HG03457 (cell line): Measurements from ENCODE around the gene ZNF609.

Experiments used
- ATAC-seq: cut with Tn5 transposase; IDR thresholded peaks from one replicate; pipeline ENCODE4 v1.9.1; 2021; ENCODE audit warnings: moderate number of reproducible peaks; ENCODE audit not compliant: unreplicated experiment

The ZNF609 gene

DNA sequence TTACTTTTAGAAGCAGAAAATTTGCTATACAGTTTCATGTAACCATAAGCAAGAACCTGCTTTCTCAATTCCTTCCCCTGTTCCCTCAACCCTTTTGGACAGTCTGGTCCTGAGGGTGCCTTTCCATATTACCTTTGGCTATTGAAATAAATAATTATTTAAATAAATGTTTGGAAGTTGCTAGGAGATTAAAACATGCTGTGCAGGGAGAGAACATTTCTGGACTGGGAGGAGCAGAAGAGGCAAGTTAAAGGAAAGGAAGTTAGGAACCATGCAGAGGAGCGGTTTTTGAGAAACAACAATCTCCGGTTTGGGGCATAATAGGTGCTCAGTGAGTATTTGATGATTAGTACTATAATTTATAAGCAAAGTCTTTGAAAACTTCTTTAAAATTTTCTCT, 41.8 kb downstream of the ZNF609 start:
- ATAC-seq: no peak

DNA sequence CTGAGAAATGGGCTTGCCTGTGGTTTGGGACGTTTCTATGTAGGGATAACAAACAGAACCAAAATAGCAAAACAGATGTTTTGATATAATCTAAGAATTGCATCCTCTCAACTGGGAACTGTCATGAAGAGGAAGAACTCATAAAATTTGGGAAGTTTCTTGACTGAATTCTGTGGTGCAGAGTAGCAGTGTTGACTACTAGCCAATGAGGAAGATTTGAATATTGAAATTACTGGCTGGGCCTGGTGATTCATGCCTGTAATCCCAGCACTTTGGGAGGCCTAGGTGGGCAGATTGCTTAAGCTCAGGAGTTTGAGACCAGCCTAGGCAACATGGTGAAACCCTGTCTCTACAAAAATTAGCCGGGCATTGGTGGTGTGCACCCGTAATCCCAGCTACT, 42.2 kb downstream of the ZNF609 start:
- no peak for ATAC-seq

DNA sequence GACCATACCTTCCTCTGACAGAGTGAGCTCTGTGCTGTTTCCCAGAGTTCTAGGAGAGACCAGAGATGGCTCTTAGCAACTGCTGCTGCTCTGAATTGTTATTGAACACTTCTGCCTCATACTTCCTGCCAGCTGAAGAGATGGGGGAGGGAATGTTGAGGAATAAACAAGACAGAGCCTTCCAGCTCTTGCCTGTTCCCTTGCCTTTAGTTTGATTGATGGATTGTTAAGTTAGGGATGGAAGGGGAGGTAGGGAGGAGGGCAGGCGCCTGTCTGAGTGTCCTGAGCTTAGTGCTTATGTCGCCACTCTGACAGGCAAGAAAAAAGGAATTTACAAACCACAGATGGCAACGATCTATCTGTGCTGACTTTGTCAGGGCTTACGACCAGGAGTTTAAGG, 42.8 kb downstream of the ZNF609 start:
- no peak for ATAC-seq

DNA sequence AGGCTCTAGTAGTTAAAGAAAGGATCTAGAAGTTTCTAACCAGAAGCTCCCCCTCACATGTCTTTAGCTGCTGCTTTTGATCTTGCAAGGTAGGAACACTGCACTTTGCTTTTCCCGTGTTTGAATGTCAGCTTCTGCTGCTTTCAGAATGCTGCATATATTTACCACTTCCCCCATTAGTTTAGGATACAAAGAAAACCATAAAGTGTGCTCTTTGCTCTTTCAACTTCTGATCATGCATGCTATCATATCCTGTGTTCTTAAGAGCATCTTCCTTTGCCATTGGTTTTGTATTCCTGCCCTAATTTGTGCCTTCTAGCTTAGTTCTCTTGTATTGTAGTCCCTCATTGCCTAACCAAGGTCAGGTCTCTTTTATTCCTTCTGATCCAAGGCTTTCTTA, 43.3 kb downstream of the ZNF609 start:
- no peak for ATAC-seq

DNA sequence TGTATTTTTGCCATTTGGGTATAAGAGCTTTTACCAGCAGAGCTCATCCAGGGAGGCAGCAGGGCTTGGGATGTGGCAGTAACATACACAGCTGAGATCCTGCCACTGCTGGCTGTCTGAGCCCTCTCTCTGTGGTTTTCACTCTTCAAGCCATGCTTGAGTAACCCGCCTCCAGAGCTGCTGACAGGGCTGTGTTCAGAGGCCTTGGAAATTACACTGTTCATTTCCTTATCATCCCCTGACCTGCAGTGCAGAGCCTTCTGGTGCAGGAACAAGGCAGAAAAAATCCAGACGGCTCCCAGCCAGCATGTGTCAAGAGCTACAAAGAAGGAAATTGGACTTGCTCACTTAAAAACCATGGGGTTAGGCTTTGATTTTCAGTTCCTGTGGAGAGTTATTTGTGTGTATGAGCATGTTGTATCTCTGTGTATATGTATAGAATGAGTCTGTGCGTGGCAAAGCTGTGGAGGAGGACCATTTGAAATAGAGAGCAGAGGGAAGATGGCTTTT, 47.0 kb downstream of the ZNF609 start:
- ATAC-seq: no peak

DNA sequence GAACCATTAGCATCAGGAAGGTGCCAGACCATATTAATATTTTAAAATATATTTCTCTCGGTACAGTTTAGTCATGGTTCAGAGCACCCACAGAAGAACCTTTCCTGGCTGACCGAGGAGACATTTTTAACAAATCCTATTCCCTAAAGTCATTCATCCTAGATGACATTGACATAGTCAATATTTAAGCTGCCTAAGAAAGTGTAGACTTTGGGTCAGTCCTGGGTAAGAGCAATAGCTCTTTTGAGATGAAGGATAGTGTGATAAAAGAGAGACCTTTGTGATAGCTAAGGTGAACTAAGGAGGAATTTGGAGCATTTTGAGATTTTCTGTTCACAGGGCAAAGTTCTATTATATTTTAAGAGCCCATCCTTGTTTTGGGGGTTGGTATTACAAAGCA, 47.5 kb downstream of the ZNF609 start:
- no peak for ATAC-seq

DNA sequence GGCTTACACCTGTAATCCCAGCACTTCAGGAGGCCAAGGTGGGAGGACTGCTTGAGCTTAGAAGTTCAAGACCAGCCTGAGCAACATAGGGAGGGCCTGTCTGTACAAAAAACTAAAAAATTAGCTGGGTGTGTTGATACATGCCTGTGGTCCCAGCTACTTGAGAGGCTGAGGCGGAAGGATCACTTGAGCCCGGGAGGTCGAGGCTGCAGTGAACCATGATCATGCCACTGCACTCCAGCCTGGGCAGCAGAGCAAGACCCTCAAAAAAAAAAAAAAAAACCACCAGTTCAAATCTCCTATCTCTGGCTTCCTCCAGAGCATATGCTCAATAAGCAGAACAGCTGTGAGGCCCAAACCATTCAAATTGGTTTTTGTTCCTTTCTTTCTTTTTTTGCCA, 53.4 kb downstream of the ZNF609 start:
- no peak for ATAC-seq

DNA sequence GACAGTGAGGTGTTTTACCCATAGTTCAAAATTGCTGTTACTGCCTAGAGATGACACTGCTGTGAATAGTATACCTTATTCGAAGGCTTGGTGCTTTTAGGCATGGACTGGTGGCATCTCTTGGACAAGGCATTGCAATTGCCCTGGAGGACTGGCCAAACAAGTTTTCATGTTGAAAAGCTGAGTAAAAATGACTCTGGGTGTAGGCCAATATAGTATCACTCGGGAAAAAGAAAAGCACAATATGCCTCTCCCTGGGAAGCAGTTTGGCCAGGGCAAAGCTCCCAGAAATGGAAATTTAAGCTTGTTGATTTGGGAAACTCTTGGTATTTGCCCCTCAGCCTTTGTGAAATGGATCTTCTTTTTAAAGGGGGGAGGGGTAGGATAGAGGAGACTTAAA, 54.8 kb downstream of the ZNF609 start:
- ATAC-seq: no peak

DNA sequence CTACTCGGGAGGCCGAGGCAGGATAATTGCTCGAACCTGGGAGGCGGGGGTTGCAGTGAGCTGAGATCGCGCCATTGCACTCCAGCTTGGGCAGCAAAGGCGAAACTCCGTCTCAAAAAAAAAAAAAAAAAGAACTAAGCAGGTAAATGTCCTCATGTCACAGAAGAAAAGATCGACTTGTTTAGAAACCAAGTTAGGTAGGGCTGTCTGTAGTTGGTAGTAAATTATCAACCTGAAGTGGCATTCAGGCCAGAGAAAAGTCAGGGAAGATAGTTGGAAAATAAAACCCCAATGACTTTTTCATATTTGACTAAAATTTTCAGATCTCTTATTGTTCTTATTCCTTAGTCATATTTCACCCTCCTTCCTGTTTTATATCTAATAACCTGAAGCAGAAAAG, 55.4 kb downstream of the ZNF609 start:
- ATAC-seq: no peak

DNA sequence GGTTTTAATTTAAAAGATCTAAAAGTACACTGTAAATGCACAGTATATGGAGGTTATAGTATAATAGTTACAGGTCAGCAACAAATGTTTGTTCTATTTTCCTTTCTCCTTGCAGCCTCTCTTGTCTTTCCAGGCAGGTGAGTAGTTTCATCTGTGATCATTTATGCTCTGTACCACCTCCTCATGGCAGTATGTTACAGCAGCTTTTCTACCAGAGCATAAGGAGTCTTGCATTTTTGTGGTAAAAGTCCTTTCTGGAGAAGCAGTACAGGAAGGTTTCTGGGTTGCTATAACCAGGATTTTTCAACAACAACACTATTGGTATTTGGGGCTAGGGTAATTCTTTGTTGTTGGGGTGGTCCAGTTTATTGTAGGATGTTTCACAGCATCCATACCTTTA, 59.5 kb downstream of the ZNF609 start:
- no peak for ATAC-seq

DNA sequence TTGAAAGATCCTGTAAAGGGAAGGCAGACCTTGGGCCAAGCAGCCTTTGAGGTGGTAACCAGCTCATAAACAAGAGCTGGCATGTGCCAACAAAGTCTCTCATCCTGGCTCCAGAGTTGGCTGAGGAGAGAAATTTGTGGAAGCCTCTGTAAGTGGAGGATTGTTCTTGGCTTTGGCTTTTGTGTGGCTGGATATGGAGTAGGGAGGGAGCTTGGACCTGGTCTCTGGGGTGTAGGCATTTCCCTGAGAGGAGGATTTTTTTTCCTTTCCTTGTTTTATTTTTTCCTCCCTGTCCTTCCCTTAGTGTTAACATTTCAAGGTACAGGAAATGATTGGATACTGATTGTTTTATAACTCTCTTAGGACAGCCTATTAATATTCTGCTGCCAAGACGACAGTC, 60.8 kb downstream of the ZNF609 start:
- no peak for ATAC-seq

DNA sequence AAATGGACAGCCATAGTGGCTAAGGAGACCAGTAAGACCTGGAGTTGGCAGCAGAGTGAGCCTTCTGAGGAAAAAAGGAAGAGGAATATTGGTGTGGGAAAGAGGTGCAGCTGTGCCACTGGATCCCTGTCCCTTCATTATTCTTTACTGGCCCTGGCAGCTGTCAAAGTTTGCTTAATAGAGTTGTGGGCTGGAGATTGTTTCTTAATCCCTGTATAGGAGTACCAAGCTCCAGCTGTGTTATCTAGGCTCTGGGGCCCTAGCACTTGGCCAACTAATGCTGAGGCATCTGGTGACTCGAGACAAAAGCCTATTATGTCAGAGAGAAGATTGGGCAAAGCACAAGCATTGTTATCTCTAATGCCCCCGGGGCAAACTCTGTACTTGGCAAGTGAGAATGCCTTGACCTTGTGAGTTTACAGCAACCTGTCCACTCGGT, 61.4 kb downstream of the ZNF609 start:
- ATAC-seq: no peak

DNA sequence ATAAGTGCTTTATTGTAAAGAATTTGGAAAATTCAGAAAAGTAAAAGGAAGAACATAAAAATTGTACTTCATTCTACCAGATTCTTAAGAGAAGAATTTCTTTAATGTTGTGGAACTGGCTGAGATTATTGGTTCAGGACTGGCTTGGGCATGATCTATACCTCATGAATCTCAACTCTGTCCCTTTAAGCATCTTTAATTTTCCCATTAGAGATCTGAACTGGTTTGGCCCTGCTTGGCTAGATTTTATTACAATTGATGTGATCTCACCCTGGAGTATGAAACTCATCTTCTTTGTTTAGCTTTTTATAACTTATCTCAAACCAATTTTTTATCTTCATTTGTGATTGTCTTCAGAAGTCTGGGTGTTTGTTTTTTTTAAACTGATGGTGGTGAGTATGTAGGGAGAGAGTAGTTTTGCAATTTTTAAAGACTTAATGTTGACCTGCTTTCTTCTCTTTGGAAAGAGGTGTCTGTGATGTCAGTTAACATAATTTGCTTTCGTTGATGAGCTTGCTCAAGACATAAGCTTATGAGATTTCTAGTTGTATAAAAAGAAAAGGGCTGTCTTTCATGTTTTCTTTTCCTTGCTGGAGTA, 61.9 kb downstream of the ZNF609 start:
- no peak for ATAC-seq

DNA sequence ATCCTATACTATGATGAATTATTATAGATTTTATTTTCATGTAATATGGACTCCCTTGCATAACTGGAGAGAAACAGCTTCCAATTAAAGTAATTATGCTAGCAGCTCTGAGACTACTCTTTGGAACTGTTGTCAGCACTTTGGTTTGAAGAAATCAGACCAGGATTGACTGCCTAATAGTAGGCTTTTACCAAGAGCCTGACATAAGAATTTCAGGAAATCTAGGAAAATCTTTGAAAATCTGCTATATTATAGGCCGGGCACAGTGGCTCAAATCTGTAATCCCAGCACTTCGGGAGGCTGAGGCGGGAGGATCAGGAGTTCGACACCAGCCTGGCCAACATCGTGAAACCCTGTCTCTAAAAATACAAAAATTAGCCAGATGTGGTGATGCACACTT, 62.9 kb downstream of the ZNF609 start:
- ATAC-seq: no peak

DNA sequence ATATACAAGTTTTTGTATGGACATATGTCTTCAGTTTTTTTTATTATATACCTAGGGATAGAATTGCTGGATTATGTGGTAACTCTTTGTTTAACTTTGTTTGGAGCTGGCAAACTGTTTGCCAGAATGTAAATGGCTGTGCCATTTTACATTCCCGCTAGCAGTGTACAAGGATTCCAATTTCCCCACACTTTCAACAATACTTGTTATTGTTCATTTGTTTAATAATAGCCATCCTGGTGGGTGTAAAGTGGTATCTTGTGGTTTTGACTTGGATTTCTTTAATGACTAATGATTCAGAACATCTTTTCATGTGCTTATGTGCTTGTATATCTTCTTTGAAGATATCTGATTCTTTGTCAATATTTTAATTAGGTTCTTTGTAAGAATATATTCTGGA, 64.4 kb downstream of the ZNF609 start:
- no peak for ATAC-seq

DNA sequence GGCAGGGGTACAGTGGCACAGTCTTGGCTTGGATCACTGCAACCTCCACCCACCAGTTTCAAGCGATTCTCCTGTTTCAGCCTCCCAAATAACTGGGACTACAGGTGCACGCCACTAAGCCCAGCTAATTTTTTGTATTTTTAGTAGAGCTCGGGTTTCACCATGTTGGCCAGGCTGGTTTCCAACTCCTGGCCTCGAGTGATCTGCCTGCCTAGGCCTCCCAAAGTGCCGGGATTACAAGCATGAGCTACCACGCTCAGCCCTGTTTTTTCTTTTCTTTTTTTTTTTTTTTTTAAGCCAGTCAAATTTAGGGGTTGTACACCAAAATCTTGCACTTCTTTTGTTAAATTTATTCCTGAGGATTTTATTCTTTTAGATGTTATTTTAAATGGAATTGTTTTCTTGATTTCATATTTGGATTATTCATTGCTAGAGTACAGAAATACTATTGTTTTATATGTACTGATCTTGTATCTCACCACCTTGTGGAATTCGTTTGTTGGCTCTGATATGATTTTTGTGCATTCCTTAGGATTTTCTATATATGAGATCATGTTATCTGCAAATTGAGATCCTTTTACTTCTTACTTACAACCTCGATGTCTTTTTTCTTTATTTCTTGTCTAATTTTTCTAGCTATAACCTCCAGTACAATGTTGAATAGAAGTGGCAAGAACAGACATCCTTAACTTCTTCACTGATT, 65.6 kb downstream of the ZNF609 start:
- no peak for ATAC-seq

DNA sequence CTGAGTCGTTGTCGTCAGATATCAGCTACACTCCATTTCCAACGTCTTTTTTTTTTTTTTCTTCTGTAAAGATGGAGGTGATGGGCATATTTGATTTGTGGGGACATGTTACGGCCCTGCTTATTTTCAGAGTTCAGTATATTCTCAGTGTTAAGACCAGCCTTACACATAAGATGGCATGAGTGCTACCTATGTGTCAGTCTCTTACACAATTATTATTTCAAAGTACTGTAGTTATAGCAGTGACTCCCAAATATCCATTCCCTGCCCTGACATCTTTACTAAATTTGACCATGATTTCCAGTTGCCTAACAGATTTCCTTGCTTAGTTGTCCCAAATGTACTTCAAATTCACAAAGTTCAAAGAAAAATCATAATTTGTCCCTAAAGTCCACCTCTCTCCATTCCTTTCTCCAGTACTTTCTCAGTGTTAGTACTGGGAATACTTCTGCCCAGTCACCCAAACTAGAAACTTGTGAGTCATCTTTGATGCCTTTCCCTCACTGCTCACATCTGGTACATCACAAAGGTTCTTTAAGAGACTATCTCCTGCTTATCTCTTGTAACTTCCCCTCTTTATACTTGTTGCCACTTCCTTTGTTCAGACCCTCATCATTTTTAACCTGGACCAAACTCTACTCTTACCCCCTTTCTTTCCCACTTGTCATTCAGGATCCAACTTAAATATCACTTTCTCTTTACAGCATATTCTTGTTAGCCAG, 67.0 kb downstream of the ZNF609 start:
- ATAC-seq: no peak

DNA sequence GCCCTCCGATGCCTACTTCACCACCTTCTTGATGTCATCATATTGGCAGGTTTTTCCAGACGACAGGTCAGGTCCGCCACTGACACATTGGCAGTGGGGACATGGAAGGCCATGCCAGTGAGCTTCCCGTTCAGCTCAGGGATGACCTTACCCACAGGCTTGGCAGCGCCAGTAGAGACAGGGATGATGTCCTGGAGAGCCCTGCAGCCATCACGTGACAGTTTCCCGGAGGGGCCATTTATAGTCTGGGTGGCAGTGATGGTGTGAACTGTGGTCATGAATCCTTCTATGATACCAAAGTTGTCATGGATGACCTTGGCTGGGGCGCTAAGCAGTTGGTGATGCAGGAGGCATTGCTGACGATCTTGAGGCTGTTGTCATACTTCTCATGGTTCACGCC, 68.5 kb downstream of the ZNF609 start:
- no peak for ATAC-seq

DNA sequence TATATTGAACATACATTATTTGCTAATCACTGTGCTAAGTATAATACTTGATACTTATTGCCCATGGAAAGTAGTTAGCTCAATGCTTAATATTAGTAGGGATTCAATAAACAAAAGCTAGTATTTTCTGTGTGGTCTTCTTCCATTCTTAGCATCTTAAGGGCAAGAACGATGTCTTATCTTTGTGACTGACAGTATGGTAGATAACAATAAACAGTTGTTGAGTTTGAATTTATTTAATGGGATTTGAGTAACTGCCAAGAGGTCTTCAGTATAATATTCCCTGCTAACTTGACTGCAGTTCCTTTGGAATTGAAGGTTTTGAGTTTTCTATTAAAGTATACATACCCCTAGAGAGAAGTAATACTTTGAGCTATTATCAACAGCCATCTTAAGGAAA, 70.1 kb downstream of the ZNF609 start:
- no peak for ATAC-seq

DNA sequence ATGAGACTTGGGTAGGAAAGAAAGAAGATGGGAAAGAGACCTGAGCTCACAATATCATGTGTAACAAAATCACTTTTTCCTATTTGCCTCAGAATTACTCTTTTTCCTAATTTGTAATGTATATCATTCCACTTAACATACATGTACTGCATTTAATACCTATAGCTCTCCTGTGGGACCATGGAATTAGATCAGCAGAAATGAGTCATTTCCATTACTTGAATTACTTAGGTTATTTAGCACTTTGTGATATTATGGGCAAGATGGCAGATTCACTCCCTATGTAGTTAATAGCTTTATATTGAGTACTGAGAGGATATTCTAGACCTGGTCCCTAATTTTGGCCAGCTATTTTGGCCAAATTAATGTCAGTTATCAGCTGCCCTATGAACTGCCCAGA, 70.5 kb downstream of the ZNF609 start:
- ATAC-seq: no peak

DNA sequence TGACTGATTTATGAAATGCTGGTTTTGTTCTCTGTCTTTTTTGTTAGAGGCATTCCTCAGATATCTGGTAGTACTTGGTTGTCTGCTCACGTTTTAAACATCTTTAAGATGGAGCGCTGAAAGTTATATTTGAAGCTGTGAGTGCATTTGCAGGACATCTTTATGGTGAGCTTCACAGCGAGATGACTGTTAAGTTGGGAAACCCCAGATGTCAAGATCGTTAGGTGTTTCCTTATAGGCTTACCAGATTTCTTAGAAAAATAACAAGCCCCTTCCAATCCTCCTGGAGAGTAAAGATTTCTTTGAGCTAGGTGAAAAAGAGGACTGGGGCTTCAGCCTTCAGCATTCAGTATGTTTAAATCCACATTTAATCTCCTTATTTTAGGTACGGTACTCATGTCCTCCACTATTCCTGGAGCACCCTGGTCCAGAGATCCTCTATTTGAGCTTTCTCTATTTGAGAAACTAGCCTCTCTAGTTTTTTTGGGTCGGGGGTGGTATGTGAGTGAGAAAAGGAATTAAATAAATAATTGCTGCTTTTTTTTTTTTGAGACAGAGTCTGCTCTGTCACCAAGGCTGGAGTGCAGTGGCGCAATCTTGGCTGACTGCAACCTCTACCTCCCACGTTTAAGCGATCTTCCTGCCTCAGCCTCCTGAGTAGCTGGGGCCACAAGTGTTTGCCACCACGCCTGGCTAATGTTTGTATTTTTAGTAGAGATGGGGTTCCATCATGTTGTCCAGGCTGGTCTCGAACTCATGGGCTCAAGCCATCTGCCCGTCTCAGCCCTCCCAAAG, 72.3 kb downstream of the ZNF609 start:
- ATAC-seq: no peak
